Left renal pelvis (tissue), 4 donors: ENCODE measurements around the gene PAX2. TPM values are rescaled to one million over a fixed set of nuclear protein-coding genes. Genes with fewer than 3 reads are reported as not detected.

Experiments
- DNase-seq, 4 donors: peaks; one replicate each; pipeline ENCODE4 v3.0.0-alpha.2; 2013; ENCODE audit warnings: low read depth in 4 of 4, low spot score in 3 of 4
- polyA plus RNA-seq, 4 donors: library from polyadenylated mRNA; unstranded; fragments of 120-200 nt; gene quantifications; one replicate each; pipeline ENCODE4 v1.2.1, GENCODE V29; 2013; ENCODE audit not compliant: insufficient read length in 4 of 4

PAX2 gene
- polyA plus RNA-seq, 4 donors: 20.2 to 237 (median 161) TPM

- DNase-seq: no peak
Observed at GRCh38 chr10:100810091-100810834, 64.9 kb downstream of the PAX2 start.

- DNase-seq: no peak
Observed at GRCh38 chr10:100810835-100811116, 65.4 kb downstream of the PAX2 start.

GRCh38 chr10:100811261-100811660 is 65.9 kb downstream of the PAX2 start:
- DNase-seq: no peak

- DNase-seq: no peak
Observed at GRCh38 chr10:100811752-100812750, 66.7 kb downstream of the PAX2 start.

- no peak for DNase-seq
Observed at GRCh38 chr10:100812978-100813377, 67.6 kb downstream of the PAX2 start.

GRCh38 chr10:100814751-100815474 is 69.5 kb downstream of the PAX2 start:
- no peak for DNase-seq

- DNase-seq: no peak
Observed at GRCh38 chr10:100816671-100817070, 71.3 kb downstream of the PAX2 start.

GRCh38 chr10:100817268-100817839 is 72.0 kb downstream of the PAX2 start:
- no peak for DNase-seq

- no peak for DNase-seq
Observed at GRCh38 chr10:100819424-100819823, 74.0 kb downstream of the PAX2 start.

- DNase-seq: no peak
Observed at GRCh38 chr10:100823194-100823593, 77.8 kb downstream of the PAX2 start.

- DNase-seq: no peak
Observed at GRCh38 chr10:100824886-100825285, 79.5 kb downstream of the PAX2 start.

GRCh38 chr10:100825325-100825875 is 80.0 kb downstream of the PAX2 start:
- no peak for DNase-seq

GRCh38 chr10:100826031-100826651 is 80.8 kb downstream of the PAX2 start:
- peak in 1 of 4 donors; percentile 70 for DNase-seq

GRCh38 chr10:100826661-100826982 is 81.2 kb downstream of the PAX2 start:
- no peak for DNase-seq

- DNase-seq: no peak
Observed at GRCh38 chr10:100826983-100827818, 81.8 kb downstream of the PAX2 start.

- no peak for DNase-seq
Observed at GRCh38 chr10:100827819-100828737, 82.7 kb downstream of the PAX2 start.

- DNase-seq: no peak
Observed at GRCh38 chr10:100828738-100829096, 83.3 kb downstream of the PAX2 start.

- DNase-seq: no peak
Observed at GRCh38 chr10:100829097-100829870, 83.9 kb downstream of the PAX2 start.
